Fibroblast of villous mesenchyme (primary cell): ENCODE measurements around the gene DCDC2. TPM values are rescaled to one million over a fixed set of nuclear protein-coding genes. Genes with fewer than 3 reads are reported as not detected.

Source experiments
- DNase-seq: peaks from one replicate; pipeline ENCODE4 v3.0.0-alpha.2; 2010; ENCODE audit warnings: low read depth
- H3K4me3 ChIP-seq: 2 replicates; pipeline ENCODE4 v1.5.1; 2011; ENCODE audit warnings: low read depth, mild to moderate bottlenecking, low read length
- CTCF ChIP-seq: IDR thresholded peaks from 2 replicates; pipeline ENCODE4 v1.5.1; 2012; ENCODE audit warnings: low read depth, mild to moderate bottlenecking, low read length; ENCODE audit not compliant: insufficient read depth
- total RNA-seq: library from RNA; depleted of rRNA; stranded (reverse); fragments of >200 nt; gene quantifications from 2 replicates; pipeline ENCODE4 v1.2.3, GENCODE V29; 2012

Gene DCDC2
- total RNA-seq, 1 donor, result 0.43 TPM

- TF ChIP-seq CTCF, result no peak
- no peak for DNase-seq
- no peak overlapping the region for H3K4me3 ChIP-seq
Observed at GRCh38 chr6:24355393-24355792, 2.5 kb downstream of the DCDC2 start.

- no peak overlapping the region for H3K4me3 ChIP-seq
- DNase-seq, result no peak
- no peak for TF ChIP-seq CTCF
Observed at GRCh38 chr6:24353861-24354260, 4.0 kb downstream of the DCDC2 start.

GRCh38 chr6:24352434-24352833, 5.4 kb downstream of the DCDC2 start:
- DNase-seq, result no peak
- TF ChIP-seq CTCF, result no peak
- no peak overlapping the region for H3K4me3 ChIP-seq

GRCh38 chr6:24344976-24345375, 12.9 kb downstream of the DCDC2 start:
- TF ChIP-seq CTCF, result no peak
- no peak overlapping the region for H3K4me3 ChIP-seq
- no peak for DNase-seq

GRCh38 chr6:24340998-24341938, 16.6 kb downstream of the DCDC2 start:
- peak; percentile 18 for DNase-seq
- H3K4me3 ChIP-seq, result no peak overlapping the region
- no peak for TF ChIP-seq CTCF

GRCh38 chr6:24339932-24340331, 17.9 kb downstream of the DCDC2 start:
- no peak for DNase-seq
- H3K4me3 ChIP-seq, result no peak overlapping the region
- no peak for TF ChIP-seq CTCF
